Activated CD8-positive, alpha-beta memory T cell treated with anti-CD3 and anti-CD28 coated beads for 24 hours (primary cell): ENCODE results near the gene SPSB3.
"Not testable (repeated sequence)": the region's sequence is repeated elsewhere in the genome, so short reads cannot be mapped to it uniquely, and the experiment has no call there.

ENCODE experiments used
- DNase-seq: peaks from one replicate; pipeline ENCODE4 v3.0.0-alpha.2; 2020

SPSB3 gene

GRCh38 chr16:1816396-1817275 is 34.3 kb upstream of the SPSB3 start:
- no peak for DNase-seq

GRCh38 chr16:1815461-1815860 is 33.1 kb upstream of the SPSB3 start:
- DNase-seq = no peak

- no peak for DNase-seq
Observed at GRCh38 chr16:1812732-1813163, 30.4 kb upstream of the SPSB3 start.

- no peak for DNase-seq
Observed at GRCh38 chr16:1810536-1810935, 28.2 kb upstream of the SPSB3 start.

- no peak for DNase-seq
Observed at GRCh38 chr16:1810106-1810505, 27.7 kb upstream of the SPSB3 start.

- DNase-seq = no peak
Observed at GRCh38 chr16:1809281-1809801, 27.0 kb upstream of the SPSB3 start.

- DNase-seq = no peak
Observed at GRCh38 chr16:1808691-1809090, 26.3 kb upstream of the SPSB3 start.

- DNase-seq = no peak
Observed at GRCh38 chr16:1807626-1808025, 25.3 kb upstream of the SPSB3 start.

- no peak for DNase-seq
Observed at GRCh38 chr16:1800701-1801100, 18.3 kb upstream of the SPSB3 start.

- not testable (repeated sequence) for DNase-seq
Observed at GRCh38 chr16:1799263-1799662, 16.9 kb upstream of the SPSB3 start.

GRCh38 chr16:1794908-1795666 is 12.7 kb upstream of the SPSB3 start:
- no peak for DNase-seq

- no peak for DNase-seq
Observed at GRCh38 chr16:1794221-1794871, 12.0 kb upstream of the SPSB3 start.

- DNase-seq = no peak
Observed at GRCh38 chr16:1793578-1794220, 11.3 kb upstream of the SPSB3 start, which contains the start of gene IGFALS. Gene IGFALS (minus strand): TSS chr16:1793705. CDS start chr16:1793652, 53 bp downstream.

GRCh38 chr16:1792836-1793577 is 10.6 kb upstream of the SPSB3 start:
- no peak for DNase-seq

- no peak for DNase-seq
Observed at GRCh38 chr16:1791943-1792812, 9.8 kb upstream of the SPSB3 start.

GRCh38 chr16:1791256-1791942 is 9.0 kb upstream of the SPSB3 start:
- DNase-seq = no peak

GRCh38 chr16:1790611-1791255 is 8.4 kb upstream of the SPSB3 start:
- no peak for DNase-seq

- no peak for DNase-seq
Observed at GRCh38 chr16:1790261-1790610, 7.9 kb upstream of the SPSB3 start.

- DNase-seq = no peak
Observed at GRCh38 chr16:1789643-1790045, 7.3 kb upstream of the SPSB3 start.

- no peak for DNase-seq
Observed at GRCh38 chr16:1788708-1789100, 6.3 kb upstream of the SPSB3 start.
